Smooth muscle cell (in vitro differentiated cells): ENCODE measurements around the gene ADK. TPM values are rescaled to one million over a fixed set of nuclear protein-coding genes. Genes with fewer than 3 reads are reported as not detected.
A peak's percentile ranks its signal among the peaks of the same experiment; 100 is the strongest.

Experiments
- DNase-seq: peaks from one replicate; lab custom pipeline; 2025; ENCODE audit not compliant: unreplicated experiment; lab: John Stamatoyannopoulos, UW
- H2AFZ ChIP-seq: fragments of 200-600 bp; sonication (generic); 2 replicates; pipeline ENCODE4 v1.6.0; 2016; ENCODE audit warnings: antibody characterized with exemption, low read depth, mild to moderate bottlenecking
- H3F3A ChIP-seq: fragments of 200-600 bp; sonication (generic); 2 replicates; pipeline ENCODE4 v1.6.0; 2017; ENCODE audit warnings: antibody characterized with exemption, low read depth
- H3K27ac ChIP-seq: fragments of 200-600 bp; sonication (generic); 2 replicates; pipeline ENCODE4 v1.5.1; 2016; ENCODE audit warnings: low read depth, mild to moderate bottlenecking
- H3K27me3 ChIP-seq: fragments of 200-600 bp; sonication (generic); 2 replicates; pipeline ENCODE4 v1.6.1; 2016; ENCODE audit warnings: low read depth, mild to moderate bottlenecking
- H3K36me3 ChIP-seq: fragments of 200-600 bp; sonication (generic); 2 replicates; pipeline ENCODE4 v1.5.1; 2016; ENCODE audit warnings: low read depth
- H3K4me1 ChIP-seq: fragments of 200-600 bp; sonication (generic); 2 replicates; pipeline ENCODE4 v1.5.1; 2016; ENCODE audit warnings: low read depth
- H3K4me2 ChIP-seq: fragments of 200-600 bp; sonication (generic); 2 replicates; pipeline ENCODE4 v1.6.0; 2016; ENCODE audit warnings: mild to moderate bottlenecking
- H3K4me3 ChIP-seq: fragments of 200-600 bp; sonication (generic); 2 replicates; pipeline ENCODE4 v1.5.1; 2016; ENCODE audit warnings: mild to moderate bottlenecking
- H3K79me2 ChIP-seq: fragments of 200-600 bp; sonication (generic); 2 replicates; pipeline ENCODE4 v1.6.0; 2016; ENCODE audit warnings: low read depth, mild to moderate bottlenecking
- H3K9ac ChIP-seq: fragments of 200-600 bp; sonication (generic); 2 replicates; pipeline ENCODE4 v1.6.0; 2016; ENCODE audit warnings: low read depth
- H3K9me3 ChIP-seq: fragments of 200-600 bp; sonication (generic); replicated peaks from 2 replicates; pipeline ENCODE4 v1.5.1; 2016; ENCODE audit warnings: low read depth
- H4K20me1 ChIP-seq: fragments of 200-600 bp; sonication (generic); 2 replicates; pipeline ENCODE4 v1.6.0; 2016; ENCODE audit warnings: low read depth
- CTCF ChIP-seq: fragments of 200-600 bp; sonication (generic); IDR thresholded peaks from 2 replicates; pipeline ENCODE4 v1.5.1; 2017; ENCODE audit warnings: borderline replicate concordance, mild to moderate bottlenecking, antibody characterized with exemption; ENCODE audit not compliant: insufficient read depth, poor library complexity, severe bottlenecking
- WGBS: methylation state at CpG from one replicate; pipeline ENCODE4 v1.1.7; 2016; ENCODE audit warnings: low lambda C conversion rate; 5-methylcytosine and 5-hydroxymethylcytosine counted together
- polyA plus RNA-seq: library from polyadenylated mRNA; unstranded; fragments of >200 nt; fragmentation: Nextera tagmentation; extraction: Ambion mirVana; gene quantifications from 2 replicates; pipeline ENCODE4 v1.2.1, GENCODE V29; 2016
- total RNA-seq: library from RNA; depleted of rRNA; stranded (reverse); fragments of >200 nt; gene quantifications from 2 replicates; pipeline ENCODE4 v1.2.3, GENCODE V29; 2014

The ADK gene
- total and polyA plus RNA-seq, 2 experiments from 2014 or later, result 19.4 to 25.1 TPM

- H3K4me3 ChIP-seq, result no peak overlapping the region
- no peak overlapping the region for H3K4me2 ChIP-seq
- no peak overlapping the region for H2AFZ ChIP-seq
- H3K27ac ChIP-seq, result no peak overlapping the region
- no peak for DNase-seq
- no peaks in the 10 kb centered on the region for H3K36me3 ChIP-seq
- no peak overlapping the region for H3K9ac ChIP-seq
- H3K27me3 ChIP-seq, result no peaks in the 10 kb centered on the region
- peaks cover 5% of the 10 kb centered on the region for H3F3A ChIP-seq
- H3K9me3 ChIP-seq, result no peaks in the 10 kb centered on the region
- H4K20me1 ChIP-seq, result no peaks in the 10 kb centered on the region
- no peak for TF ChIP-seq CTCF
- H3K79me2 ChIP-seq, result no peaks in the 10 kb centered on the region
- H3K4me1 ChIP-seq, result no peaks in the 10 kb centered on the region
Measured at GRCh38 chr10:74683067-74683466, 532.0 kb downstream of the ADK start.

GRCh38 chr10:74683621-74684364 lies 532.8 kb downstream of the ADK start:
- Histone ChIP-seq H3K79me2 (no peaks in the 10 kb centered on the region), H3K27me3 (no peaks in the 10 kb centered on the region), H4K20me1 (no peaks in the 10 kb centered on the region), H3K4me2 (peak overlapping the region; percentile 27), H3K9me3 (no peaks in the 10 kb centered on the region), H3K4me3 (no peak overlapping the region), H3F3A (peaks cover 5% of the 10 kb centered on the region), H3K27ac (no peak overlapping the region), H3K36me3 (no peaks in the 10 kb centered on the region), H3K9ac (no peak overlapping the region), H2AFZ (peak overlapping the region; percentile 53), H3K4me1 (no peaks in the 10 kb centered on the region)
- TF ChIP-seq CTCF, result no peak
- no peak for DNase-seq
- 26% methylated on average over 7 of the region's 7 CpGs for WGBS

- no peak overlapping the region for H3K9ac ChIP-seq
- no peaks in the 10 kb centered on the region for H3K36me3 ChIP-seq
- peaks cover 5% of the 10 kb centered on the region for H3F3A ChIP-seq
- no peak overlapping the region for H3K4me2 ChIP-seq
- no peaks in the 10 kb centered on the region for H3K27me3 ChIP-seq
- H3K9me3 ChIP-seq, result no peaks in the 10 kb centered on the region
- DNase-seq, result no peak
- H2AFZ ChIP-seq, result no peak overlapping the region
- WGBS, result 77% methylated on average over 5 of the region's 5 CpGs
- no peak overlapping the region for H3K4me3 ChIP-seq
- H3K4me1 ChIP-seq, result no peaks in the 10 kb centered on the region
- H3K27ac ChIP-seq, result no peak overlapping the region
- H4K20me1 ChIP-seq, result no peaks in the 10 kb centered on the region
- no peak for TF ChIP-seq CTCF
- no peaks in the 10 kb centered on the region for H3K79me2 ChIP-seq
Measured at GRCh38 chr10:74684462-74684861, 533.4 kb downstream of the ADK start.

GRCh38 chr10:74685564-74685963 lies 534.5 kb downstream of the ADK start:
- Histone ChIP-seq H2AFZ (no peak overlapping the region), H3K4me1 (no peaks in the 10 kb centered on the region), H3F3A (peaks cover 5% of the 10 kb centered on the region), H3K9ac (no peak overlapping the region), H3K9me3 (no peaks in the 10 kb centered on the region), H4K20me1 (no peaks in the 10 kb centered on the region), H3K27ac (no peak overlapping the region), H3K27me3 (no peaks in the 10 kb centered on the region), H3K4me3 (no peak overlapping the region), H3K4me2 (no peak overlapping the region), H3K36me3 (no peaks in the 10 kb centered on the region), H3K79me2 (no peaks in the 10 kb centered on the region)
- DNase-seq, result no peak
- 90% methylated on average over 1 of the region's 1 CpG for WGBS
- no peak for TF ChIP-seq CTCF
